22Rv1 (cell line): ENCODE results near the gene C10orf53.

Source experiments
- ZFX ChIP-seq: fragments of 450-650 bp; IDR thresholded peaks from 2 replicates; pipeline ENCODE4 v1.6.1; 2017; ENCODE audit warnings: antibody characterized with exemption, borderline replicate concordance
- TF ChIP-seq, protein P1 (sequence below): fragments of 450-650 bp; IDR thresholded peaks from 2 replicates; pipeline ENCODE4 v1.5.1; 2017; ENCODE audit warnings: mild to moderate bottlenecking

DNA sequence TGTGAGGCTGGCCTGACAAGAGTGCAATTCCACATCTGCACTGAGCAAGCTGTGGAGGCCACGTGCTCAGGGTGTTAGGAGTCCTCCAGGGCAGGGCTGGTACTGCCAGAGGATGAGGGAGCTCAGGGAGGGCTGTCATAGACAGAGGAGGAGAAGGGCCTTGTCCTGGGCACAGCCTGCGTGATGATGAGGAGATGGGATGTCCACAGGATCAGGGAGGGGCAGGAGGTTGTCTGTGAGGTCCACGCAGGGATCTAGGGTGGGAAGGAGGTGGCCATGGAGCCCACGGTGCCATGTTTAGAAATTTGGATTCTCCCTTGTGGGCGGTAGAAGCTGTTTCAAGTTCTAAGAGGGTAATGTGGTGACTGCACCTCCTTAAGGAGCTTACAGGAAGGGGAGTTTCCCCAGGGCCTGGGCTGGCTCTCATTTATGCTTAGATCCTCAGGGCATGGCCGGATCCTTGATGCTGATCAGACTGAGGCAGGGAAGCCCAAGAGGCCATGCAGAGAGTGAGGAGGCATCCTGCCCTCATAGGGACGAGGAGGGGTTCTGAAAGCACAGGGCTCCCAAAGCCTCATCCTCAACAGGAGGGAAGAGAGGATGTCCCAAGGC is 35.3 kb upstream of the C10orf53 start:
- TF ChIP-seq, protein P1, sequence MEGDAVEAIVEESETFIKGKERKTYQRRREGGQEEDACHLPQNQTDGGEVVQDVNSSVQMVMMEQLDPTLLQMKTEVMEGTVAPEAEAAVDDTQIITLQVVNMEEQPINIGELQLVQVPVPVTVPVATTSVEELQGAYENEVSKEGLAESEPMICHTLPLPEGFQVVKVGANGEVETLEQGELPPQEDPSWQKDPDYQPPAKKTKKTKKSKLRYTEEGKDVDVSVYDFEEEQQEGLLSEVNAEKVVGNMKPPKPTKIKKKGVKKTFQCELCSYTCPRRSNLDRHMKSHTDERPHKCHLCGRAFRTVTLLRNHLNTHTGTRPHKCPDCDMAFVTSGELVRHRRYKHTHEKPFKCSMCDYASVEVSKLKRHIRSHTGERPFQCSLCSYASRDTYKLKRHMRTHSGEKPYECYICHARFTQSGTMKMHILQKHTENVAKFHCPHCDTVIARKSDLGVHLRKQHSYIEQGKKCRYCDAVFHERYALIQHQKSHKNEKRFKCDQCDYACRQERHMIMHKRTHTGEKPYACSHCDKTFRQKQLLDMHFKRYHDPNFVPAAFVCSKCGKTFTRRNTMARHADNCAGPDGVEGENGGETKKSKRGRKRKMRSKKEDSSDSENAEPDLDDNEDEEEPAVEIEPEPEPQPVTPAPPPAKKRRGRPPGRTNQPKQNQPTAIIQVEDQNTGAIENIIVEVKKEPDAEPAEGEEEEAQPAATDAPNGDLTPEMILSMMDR, result no peak
- no peak for TF ChIP-seq ZFX
